Esophagus squamous epithelium (tissue), 4 donors: ENCODE data around the gene GRB14.

Experiments used
- POLR2A ChIP-seq, 4 donors: fragments of 450-650 bp; IDR thresholded peaks; one replicate each; pipeline ENCODE4 v1.6.1; 2017; ENCODE audit warnings: antibody characterized with exemption in 4 of 4, mild to moderate bottlenecking in 4 of 4, moderate library complexity in 3 of 4
- TF ChIP-seq, protein P1 (sequence below), 6 experiments: fragments of 450-650 bp in 4 of 6; fragments of 200-600 bp in 2 of 6; sonication (generic) in 2 of 6; IDR thresholded peaks; one replicate each; pipeline ENCODE4 v1.5.1; 2016 to 2019; ENCODE audit warnings: antibody characterized with exemption in 6 of 6, mild to moderate bottlenecking in 4 of 6, moderate library complexity in 4 of 6

DNA sequence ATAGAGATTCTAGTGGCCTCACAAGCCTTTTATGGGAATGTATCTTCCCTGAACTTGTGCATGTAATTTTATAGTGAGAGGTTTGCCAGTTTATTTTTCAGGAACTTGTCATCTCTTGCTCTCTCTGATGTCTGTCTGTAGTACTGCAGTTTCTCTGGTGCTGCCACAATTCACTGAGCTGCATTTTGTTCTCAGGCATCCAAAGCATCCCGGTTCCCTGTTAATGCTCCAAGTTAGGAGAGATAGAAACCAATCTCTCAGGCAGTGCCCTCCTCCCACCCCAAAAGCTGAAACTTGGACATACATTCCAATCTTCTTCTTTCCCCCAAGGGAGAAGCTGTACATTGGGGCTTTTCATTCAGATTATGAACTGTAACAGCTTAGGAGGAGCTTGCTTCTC is 30.1 kb upstream of the GRB14 start:
- TF ChIP-seq, protein P1, sequence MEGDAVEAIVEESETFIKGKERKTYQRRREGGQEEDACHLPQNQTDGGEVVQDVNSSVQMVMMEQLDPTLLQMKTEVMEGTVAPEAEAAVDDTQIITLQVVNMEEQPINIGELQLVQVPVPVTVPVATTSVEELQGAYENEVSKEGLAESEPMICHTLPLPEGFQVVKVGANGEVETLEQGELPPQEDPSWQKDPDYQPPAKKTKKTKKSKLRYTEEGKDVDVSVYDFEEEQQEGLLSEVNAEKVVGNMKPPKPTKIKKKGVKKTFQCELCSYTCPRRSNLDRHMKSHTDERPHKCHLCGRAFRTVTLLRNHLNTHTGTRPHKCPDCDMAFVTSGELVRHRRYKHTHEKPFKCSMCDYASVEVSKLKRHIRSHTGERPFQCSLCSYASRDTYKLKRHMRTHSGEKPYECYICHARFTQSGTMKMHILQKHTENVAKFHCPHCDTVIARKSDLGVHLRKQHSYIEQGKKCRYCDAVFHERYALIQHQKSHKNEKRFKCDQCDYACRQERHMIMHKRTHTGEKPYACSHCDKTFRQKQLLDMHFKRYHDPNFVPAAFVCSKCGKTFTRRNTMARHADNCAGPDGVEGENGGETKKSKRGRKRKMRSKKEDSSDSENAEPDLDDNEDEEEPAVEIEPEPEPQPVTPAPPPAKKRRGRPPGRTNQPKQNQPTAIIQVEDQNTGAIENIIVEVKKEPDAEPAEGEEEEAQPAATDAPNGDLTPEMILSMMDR (IDR thresholded peaks at IDR 0.05), result no peak
- TF ChIP-seq POLR2A (IDR thresholded peaks at IDR 0.05), result no peak
